IPS-NIHi11 (cell line): ENCODE results near the gene ATP23.

Experiments used
- DNase-seq: peaks from one replicate; pipeline ENCODE4 v3.0.0; 2012; ENCODE audit warnings: mixed read lengths, low spot score

Gene ATP23

DNA sequence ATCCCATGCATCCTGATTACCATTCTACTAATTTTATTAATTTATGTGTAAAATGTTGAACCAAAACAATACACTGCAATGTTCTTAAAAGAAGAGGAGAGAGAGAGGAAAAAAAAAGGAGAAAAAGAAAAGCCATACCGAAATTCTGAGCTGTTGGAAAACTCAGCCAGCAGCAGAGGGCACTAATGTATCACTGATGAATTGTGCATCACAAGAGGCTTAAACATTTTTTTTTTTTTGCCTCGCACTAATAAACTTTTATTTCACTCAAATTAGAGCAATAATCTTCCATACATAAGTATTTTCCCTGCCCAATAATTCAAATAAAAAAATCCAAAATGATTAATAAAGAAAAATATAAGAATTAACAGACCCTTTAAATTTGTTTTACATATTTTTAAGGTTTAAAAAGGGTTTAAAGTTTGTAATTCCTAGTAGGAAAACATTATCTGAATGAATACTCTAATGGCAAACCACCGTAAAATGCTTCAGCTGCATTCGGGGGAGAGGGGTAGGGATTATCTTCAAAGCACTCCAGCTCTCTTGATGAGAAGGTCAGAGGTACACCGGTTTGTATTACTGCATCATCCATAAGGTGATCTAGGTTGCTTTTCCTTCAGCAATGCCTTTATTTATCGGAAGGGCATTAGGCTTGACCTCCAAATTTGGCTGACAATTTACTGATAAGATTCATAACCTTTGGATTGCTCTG lies 41.9 kb downstream of the ATP23 start:
- DNase-seq = peak; percentile 33

DNA sequence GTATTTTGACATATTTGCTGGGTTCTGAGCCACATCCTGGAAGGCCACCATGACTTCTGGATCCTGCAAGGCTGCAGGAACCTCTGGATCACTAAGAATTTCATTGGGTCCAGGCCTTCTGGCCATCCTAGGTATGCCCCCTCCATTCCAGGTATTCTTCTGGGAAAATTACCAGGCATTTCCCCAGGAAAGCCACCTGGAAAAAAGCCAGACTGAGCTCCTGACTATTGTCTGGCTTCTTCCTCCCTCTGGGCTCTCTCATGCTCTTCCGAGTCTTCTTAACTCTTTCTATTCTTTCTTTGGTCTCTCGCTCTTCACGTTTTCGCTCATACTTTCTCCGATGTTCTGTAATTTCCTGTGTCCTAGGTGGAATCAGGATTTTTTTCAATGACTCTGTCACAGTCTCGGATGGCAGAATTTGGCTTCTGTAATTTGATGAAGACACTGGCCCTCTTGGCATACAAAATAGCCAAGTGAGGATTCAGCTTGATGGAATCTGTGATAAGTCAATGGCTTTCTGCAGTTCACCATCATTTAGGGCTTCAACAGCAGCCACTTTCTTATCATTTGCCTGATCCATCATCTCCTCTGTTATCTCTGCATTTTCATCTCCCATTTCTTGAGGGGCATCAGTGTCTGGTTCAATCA lies 42.6 kb downstream of the ATP23 start:
- no peak for DNase-seq

DNA sequence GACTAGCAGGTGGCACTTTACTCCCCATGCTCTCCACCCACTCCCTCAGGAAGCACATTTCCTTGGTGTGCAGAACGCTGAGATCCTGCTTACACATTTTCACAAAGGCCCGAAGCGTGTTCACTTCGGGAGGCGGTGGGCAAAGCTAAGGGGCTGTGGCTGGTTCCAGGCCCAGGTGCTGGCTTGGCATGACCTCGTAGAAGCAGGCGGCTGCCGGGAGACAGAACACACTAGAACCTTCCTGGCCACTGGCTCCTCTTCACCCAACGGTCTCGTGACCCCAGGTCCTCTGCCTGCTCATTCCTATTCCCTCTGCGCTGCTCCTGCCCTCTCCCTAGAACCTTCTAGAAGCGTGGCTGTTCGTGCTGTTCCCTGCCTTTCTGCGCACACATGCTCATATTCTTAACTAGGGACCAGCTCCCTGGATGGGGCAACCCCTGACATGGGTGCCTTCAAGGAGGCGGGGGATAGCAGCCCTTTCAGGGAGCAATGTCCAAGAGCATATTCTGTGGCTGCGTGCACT lies 43.3 kb downstream of the ATP23 start:
- no peak for DNase-seq

DNA sequence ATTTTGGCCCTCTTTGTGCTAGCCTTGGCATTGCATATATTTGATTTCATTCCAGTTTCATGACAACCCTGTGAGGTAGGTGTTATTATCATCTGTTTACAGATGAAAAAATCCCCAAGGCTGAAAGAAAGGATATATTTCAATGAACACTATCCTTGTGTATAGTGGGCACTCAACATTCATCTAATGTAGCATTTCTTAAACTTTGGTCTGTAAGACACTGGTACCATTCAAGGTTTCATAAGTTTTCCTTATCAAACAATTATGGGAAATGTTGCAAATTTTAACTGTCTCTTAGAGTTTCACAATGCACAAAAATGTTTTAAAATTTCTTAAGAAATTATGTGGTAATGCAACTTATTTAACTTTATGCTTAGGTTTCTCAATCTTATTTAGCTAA lies 44.3 kb downstream of the ATP23 start:
- no peak for DNase-seq

DNA sequence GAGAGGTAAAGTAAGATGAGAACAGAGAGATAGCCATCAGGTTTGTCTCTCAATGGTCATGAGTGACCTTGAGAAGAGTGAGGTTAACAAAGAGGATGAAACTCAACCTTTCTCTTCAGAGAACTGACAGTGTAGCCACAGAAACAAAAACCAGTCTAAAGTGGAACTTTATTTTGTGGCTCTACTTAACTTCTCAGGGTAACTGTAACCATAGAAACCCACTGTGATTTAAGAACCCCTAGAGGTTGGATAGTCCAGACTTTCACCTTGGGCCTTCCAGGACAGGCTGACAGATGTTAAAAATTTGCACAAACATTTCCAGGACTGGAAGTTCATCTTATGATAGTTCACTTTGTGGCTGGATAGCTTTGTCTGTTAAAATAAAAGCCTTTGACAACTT lies 48.5 kb downstream of the ATP23 start:
- DNase-seq = no peak

DNA sequence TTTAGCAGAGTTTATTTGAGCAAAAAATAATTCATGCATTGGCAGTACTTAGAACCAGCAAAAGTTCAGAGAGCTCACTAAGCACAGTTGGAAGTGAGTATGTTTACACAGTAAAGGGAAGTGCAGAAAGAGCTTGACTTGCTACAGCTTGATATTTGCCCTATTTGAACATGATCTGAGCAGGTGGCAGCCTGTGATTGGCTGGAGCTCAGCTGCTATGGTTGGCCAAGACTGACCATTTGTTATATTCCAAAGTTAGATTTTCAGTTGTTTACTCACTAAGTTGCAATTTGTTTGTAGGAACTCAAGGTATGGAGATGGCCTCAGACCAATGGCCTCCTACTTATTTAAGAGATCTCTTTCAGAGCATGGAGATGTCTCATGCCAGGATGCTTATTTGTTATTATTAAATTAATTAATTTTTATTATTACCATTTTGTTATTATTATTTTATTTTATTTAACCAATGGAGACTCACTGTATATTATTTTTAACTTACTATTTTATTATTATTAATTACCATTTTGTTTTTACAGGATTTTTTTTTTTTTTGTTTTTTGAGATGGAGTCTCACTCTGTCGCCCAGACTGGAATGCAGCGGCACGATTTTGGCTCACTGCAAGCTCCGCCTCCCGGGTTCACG lies 49.0 kb downstream of the ATP23 start:
- no peak for DNase-seq

DNA sequence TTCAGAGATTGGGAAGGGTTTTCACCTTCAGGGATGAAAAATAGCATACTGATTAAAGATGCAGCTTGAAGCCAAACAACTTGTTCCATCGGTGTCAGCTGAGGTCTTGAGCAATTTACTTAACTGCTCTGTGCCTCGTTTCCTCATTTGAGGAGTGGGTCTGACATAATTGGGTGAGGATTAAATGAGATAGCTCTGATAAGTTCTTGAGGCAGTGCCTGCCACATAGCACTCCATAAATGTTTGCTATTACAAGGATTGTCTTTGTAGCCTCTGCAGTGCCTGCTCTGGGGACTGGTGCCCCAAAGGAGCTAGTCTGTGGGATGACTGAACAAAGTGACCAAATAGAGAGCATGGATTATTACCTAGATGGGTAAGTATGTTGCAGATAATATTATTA lies 50.6 kb downstream of the ATP23 start:
- no peak for DNase-seq

DNA sequence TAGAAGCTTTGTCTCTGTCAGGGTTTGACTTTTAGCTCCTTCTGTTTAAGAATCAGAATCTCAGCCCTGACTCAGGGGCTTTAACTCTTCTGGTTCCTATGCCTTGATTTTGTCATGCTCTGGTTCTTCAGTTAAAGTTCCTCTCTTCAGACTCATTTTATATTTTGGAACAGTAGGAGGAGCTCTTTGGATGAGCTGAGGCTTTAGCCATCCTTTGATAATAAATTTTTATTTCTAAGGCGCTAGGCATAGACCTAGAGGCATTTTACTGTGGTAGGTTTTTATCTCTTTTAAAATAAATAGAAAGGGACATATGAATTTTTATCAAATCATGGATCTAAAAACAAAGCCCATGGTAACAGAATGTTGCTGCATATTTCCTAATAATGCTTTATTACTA lies 51.7 kb downstream of the ATP23 start:
- DNase-seq = peak; percentile 17

DNA sequence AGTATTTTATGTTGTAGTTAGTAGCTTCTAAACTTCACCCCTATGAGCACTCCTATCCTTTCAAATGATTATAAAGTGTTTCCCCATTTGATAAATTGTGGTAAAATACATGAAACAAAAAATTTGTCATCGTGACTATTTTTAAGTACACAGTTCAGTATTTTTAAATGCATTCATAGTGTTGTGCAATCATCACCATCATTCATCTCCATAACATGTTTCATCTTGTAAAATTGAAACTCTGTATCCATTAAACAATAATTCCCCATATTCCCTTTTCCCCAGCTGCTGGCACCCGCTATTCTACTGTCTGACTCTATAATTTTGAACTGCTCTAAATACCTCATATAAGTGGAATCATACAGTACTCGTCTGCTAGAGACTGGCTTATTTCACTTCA lies 52.5 kb downstream of the ATP23 start:
- no peak for DNase-seq

DNA sequence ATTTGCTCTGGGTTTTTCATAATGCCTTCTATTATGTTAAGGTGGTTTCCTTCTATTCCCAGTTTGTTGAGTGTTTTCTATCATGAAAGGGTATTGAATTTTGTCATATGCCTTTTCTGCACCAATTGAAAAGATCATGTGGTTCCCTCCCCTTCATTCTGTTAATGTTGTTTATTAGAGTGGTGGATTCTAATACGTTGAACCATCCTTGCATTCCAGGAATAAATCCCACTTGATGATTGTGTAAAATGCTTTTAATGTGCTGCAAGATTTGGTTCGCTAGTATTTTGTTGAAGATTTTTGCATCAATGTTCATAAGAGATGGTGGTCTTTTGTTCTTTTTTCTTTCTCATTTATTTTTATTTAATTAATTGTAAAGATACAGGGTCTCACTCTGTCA lies 55.2 kb downstream of the ATP23 start:
- DNase-seq = no peak

DNA sequence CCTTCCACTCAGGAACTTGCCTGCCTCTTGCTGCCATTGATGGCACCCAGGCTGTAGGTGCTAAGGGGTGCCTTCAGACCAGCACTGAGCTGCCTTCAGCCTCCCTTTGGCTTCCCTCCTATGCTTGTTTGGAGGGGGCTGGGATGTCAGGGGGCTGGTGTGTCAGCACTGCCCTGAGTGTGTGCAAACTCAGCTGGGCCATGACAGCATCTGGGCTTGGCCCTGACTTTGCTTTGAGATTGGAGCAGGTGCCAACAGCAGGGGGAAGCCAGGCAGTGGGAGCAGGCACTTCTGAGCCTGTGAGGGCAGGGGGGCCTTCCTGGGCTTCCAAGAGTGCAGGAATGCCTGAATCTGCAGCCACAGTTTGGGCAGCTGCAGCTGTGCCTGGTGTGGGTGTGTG lies 56.9 kb downstream of the ATP23 start:
- no peak for DNase-seq

DNA sequence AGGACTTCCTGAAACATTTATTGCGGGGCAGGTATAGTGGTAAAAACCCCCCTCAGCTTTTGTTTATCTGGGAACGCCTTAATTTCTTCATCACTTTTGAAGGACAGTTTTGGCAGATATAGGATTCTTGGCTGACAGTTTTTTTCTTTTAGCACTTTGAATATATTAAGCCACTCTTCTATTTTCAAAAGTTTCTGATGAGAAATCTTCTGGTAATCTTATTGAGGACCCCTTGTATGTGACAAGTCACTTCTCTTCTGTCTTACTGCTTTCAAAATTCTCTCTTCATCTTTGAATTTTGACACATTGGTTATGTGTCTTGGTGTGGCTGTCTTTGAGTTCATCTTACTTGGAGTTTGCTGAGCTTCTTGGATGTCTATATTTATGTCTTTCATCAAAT lies 59.1 kb downstream of the ATP23 start:
- no peak for DNase-seq

DNA sequence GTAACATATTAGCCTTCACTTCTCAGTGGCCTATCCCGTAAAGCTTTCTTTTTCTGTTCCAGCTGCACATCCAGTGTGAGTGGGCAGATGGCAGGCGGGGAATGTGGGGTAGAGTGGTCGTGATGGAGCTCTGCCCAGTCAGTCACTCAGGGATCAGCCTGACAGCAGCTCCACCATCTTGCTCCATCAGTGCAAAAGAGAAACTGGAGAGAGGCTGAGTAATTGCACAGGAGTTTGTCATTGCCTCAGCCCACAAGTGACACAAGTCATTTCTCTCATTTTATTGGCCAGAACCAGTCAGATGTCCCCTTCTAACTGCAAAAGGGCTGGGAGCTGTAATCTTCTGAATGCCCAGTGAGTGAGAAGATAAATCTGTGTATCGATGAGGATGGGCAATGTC lies 66.5 kb downstream of the ATP23 start:
- DNase-seq = no peak

DNA sequence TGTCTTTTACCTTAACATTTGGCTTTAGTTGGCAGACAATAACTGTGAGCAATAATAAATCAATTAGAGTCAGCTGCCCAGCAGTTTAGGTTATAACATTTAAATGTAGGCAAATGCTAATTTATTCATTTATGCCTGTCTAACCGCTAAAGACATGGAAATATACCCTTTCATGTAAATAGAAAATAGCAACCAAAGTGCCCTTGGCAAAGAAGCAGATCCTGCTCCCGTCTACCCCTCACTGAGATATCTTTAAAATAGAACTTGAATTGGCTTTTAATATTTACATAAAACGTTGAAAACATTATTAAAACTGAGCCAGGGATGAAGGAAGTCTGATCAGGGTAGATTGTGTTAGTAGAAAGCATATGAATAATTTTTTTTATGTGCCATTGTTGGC lies 67.3 kb downstream of the ATP23 start:
- no peak for DNase-seq
